ENCODE measurements around the gene TAF4B. TPM values are rescaled to one million over a fixed set of nuclear protein-coding genes. Genes with fewer than 3 reads are reported as not detected.
"Not testable (repeated sequence)": the region's sequence is repeated elsewhere in the genome, so short reads cannot be mapped to it uniquely, and the experiment has no call there.

The TAF4B gene
- total and polyA plus RNA-seq, 2 experiments from 2014 or later = 1.1 to 1.5 TPM

DNA sequence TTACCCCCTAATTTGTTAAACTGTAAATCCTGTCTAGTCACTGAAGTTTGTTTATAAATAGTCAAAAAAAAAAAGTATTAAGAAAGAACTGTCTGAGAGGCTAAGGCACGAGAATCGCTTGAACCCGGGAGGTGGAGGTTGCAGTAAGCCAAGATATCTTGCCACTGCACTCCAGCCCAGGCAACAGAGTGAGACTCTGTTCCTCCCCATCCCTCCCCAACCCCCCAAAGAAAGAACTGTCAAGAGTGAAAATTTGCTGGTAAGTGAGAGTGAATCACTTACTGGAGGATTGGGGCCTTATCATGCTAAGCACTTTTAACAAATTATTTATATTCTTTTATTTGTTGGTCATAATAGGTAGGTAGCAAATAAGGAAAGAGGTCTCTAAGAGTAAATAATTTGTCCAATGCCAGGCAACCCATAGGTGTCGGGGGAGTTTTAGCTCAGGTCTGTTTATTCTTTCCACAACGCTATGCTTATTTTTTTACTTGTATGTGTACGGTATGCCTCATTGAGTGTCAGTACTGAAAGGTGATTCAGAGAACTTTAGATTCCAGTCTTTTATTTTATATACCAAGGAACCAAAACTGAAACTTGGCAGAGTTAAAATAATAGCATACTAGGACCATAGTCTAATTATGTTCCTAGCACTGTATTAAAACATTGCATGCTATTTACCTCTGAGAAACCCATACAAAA, 2.5 kb downstream of the TAF4B start:
- TF ChIP-seq EZH2phosphoT487 (IDR thresholded peaks at IDR 0.05; ENCODE audit: insufficient read depth, low read depth) = no peak
- no peak for TF ChIP-seq EZH2 (IDR thresholded peaks at IDR 0.05; ENCODE audit: insufficient read depth, poor library complexity, severe bottlenecking)
- Histone ChIP-seq H3K9me2 (ENCODE audit: insufficient read depth) (no peaks in the 10 kb centered on the region), H3K27ac (no peak overlapping the region), H2AFZ (no peak overlapping the region), H3K27me3 (replicated peaks; ENCODE audit: insufficient read depth) (no peaks in the 10 kb centered on the region), H3K36me3 (ENCODE audit: low read depth) (no peaks in the 10 kb centered on the region), H3F3A (ENCODE audit: insufficient read depth) (no peaks in the 10 kb centered on the region), H3K79me2 (ENCODE audit: insufficient read depth) (0 out of 2 replicates have a peak, but pooled peaks cover 4% of the 10 kb centered on the region), H4K20me1 (ENCODE audit: insufficient read depth) (no peaks in the 10 kb centered on the region), H3K9me3 (ENCODE audit: low read depth) (no peaks in the 10 kb centered on the region), H3K4me1 (ENCODE audit: insufficient read depth) (peaks cover 12% of the 10 kb centered on the region; the same call in 1 of the 2 replicates), H3K4me2 (ENCODE audit: unreplicated experiment) (no peak overlapping the region), H3K4me3 (no peak overlapping the region), H3K9ac (no peak overlapping the region)
- DNase-seq = no peak
- in situ Hi-C loops (cut with MboI) = no loop called here
- WGBS, 2 experiments (ENCODE audit: low coverage in 1 of 2, low lambda C conversion rate in 2 of 2, missing lambda C conversion rate in 2 of 2) = 92% methylated on average over 6 of the region's 6 CpGs

- 0 out of 2 replicates have a peak, but pooled peaks cover 4% of the 10 kb centered on the region for H3K79me2 ChIP-seq (ENCODE audit: insufficient read depth)
- no peak overlapping the region for H3K4me3 ChIP-seq
- no peak for DNase-seq
- no peak overlapping the region for H3K4me2 ChIP-seq (ENCODE audit: unreplicated experiment)
- H3K27me3 ChIP-seq (replicated peaks; ENCODE audit: insufficient read depth) = no peaks in the 10 kb centered on the region
- no peaks in the 10 kb centered on the region for H4K20me1 ChIP-seq (ENCODE audit: insufficient read depth)
- 93 to 96% methylated on average over 8 of the region's 8 CpGs for WGBS, 2 experiments (ENCODE audit: low coverage in 1 of 2, low lambda C conversion rate in 2 of 2, missing lambda C conversion rate in 2 of 2)
- H3K27ac ChIP-seq = no peak overlapping the region
- H2AFZ ChIP-seq = no peak overlapping the region
- no peak for TF ChIP-seq EZH2 (IDR thresholded peaks at IDR 0.05; ENCODE audit: insufficient read depth, poor library complexity, severe bottlenecking)
- no peak for TF ChIP-seq EZH2phosphoT487 (IDR thresholded peaks at IDR 0.05; ENCODE audit: insufficient read depth, low read depth)
- H3K4me1 ChIP-seq (ENCODE audit: insufficient read depth) = peaks cover 12% of the 10 kb centered on the region; the same call in 1 of the 2 replicates
- in situ Hi-C loops (cut with MboI) = no loop called here
- H3K9me3 ChIP-seq (ENCODE audit: low read depth) = no peaks in the 10 kb centered on the region
- no peaks in the 10 kb centered on the region for H3K9me2 ChIP-seq (ENCODE audit: insufficient read depth)
- H3K9ac ChIP-seq = no peak overlapping the region
- no peaks in the 10 kb centered on the region for H3F3A ChIP-seq (ENCODE audit: insufficient read depth)
- H3K36me3 ChIP-seq (ENCODE audit: low read depth) = no peaks in the 10 kb centered on the region
Measured at GRCh38 chr18:26230497-26230896, 4.3 kb downstream of the TAF4B start.

DNA sequence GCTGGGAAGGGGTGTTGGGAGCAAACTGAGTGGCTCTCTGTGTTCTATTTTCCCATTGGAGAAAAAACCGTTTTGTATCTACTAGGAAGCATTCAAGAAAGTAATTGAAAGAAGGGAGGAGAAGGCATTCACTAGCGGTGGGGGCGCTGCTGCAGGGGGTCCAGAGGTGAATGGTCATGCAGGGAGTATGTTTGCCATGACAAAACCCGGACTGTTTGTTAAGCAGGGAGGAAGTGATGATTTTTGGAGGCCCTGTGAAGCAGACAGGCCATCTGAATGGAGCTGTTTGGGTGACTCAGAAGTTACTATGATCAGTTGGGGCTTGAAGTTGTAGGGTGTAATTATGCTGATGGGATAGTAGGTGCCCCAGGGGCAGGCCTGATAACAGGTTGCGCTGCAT, 7.0 kb downstream of the TAF4B start:
- in situ Hi-C loops (cut with MboI) = no loop called here
- Histone ChIP-seq H3K27ac (no peak overlapping the region), H3K9me2 (ENCODE audit: insufficient read depth) (no peaks in the 10 kb centered on the region), H3K4me2 (ENCODE audit: unreplicated experiment) (no peak overlapping the region), H2AFZ (no peak overlapping the region), H3K36me3 (ENCODE audit: low read depth) (no peaks in the 10 kb centered on the region), H3K27me3 (replicated peaks; ENCODE audit: insufficient read depth) (no peaks in the 10 kb centered on the region), H3K9ac (no peak overlapping the region), H3K79me2 (ENCODE audit: insufficient read depth) (0 out of 2 replicates have a peak, but pooled peaks cover 4% of the 10 kb centered on the region), H3K4me1 (ENCODE audit: insufficient read depth) (no peaks in the 10 kb centered on the region), H3F3A (ENCODE audit: insufficient read depth) (no peaks in the 10 kb centered on the region), H4K20me1 (ENCODE audit: insufficient read depth) (no peaks in the 10 kb centered on the region), H3K9me3 (ENCODE audit: low read depth) (no peaks in the 10 kb centered on the region), H3K4me3 (no peak overlapping the region)
- WGBS, 2 experiments (ENCODE audit: low coverage in 1 of 2, low lambda C conversion rate in 2 of 2, missing lambda C conversion rate in 2 of 2) = 51 to 63% methylated on average over 5 of the region's 5 CpGs
- no peak for TF ChIP-seq EZH2phosphoT487 (IDR thresholded peaks at IDR 0.05; ENCODE audit: insufficient read depth, low read depth)
- TF ChIP-seq EZH2 (IDR thresholded peaks at IDR 0.05; ENCODE audit: insufficient read depth, poor library complexity, severe bottlenecking) = no peak
- no peak for DNase-seq

DNA sequence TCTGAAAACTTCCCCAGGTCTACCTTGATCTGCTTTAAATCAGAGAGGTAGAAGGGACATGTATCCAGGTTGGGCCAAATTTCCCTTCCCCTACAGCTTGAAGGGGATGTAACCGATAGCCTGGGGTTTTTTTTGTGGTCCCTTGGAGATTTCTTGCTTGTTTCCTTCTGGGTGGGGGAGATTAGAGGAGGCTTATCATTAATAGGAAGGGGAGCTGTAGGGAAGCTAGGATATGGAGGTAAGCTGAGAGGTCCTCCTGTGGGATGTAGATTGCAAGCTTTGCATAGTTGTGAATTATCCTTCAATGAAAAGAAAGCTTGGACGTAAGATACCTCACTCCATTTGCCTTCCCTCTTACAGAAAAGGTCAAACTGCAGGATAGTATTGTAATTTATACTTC, 11.1 kb downstream of the TAF4B start:
- WGBS, 2 experiments (ENCODE audit: low coverage in 1 of 2, low lambda C conversion rate in 2 of 2, missing lambda C conversion rate in 2 of 2) = 80 to 85% methylated on average over 2 of the region's 2 CpGs
- H3F3A ChIP-seq (ENCODE audit: insufficient read depth); H3K4me3 ChIP-seq; H3K4me2 ChIP-seq (ENCODE audit: unreplicated experiment); H3K36me3 ChIP-seq (ENCODE audit: low read depth); H4K20me1 ChIP-seq (ENCODE audit: insufficient read depth); H3K4me1 ChIP-seq (ENCODE audit: insufficient read depth); H3K9ac ChIP-seq; DNase-seq; H3K9me2 ChIP-seq (ENCODE audit: insufficient read depth); H3K9me3 ChIP-seq (ENCODE audit: low read depth); H3K79me2 ChIP-seq (ENCODE audit: insufficient read depth); H2AFZ ChIP-seq; H3K27ac ChIP-seq; in situ Hi-C loops (cut with MboI); H3K27me3 ChIP-seq (replicated peaks; ENCODE audit: insufficient read depth): not testable (repeated sequence)

GRCh38 chr18:26238718-26239117, 12.5 kb downstream of the TAF4B start:
- H3K79me2 ChIP-seq (ENCODE audit: insufficient read depth); H3K9me2 ChIP-seq (ENCODE audit: insufficient read depth); H3K4me1 ChIP-seq (ENCODE audit: insufficient read depth); H3K4me3 ChIP-seq; H4K20me1 ChIP-seq (ENCODE audit: insufficient read depth); H3K4me2 ChIP-seq (ENCODE audit: unreplicated experiment); H2AFZ ChIP-seq; H3K9ac ChIP-seq; H3F3A ChIP-seq (ENCODE audit: insufficient read depth); DNase-seq; H3K27me3 ChIP-seq (replicated peaks; ENCODE audit: insufficient read depth); in situ Hi-C loops (cut with MboI); H3K36me3 ChIP-seq (ENCODE audit: low read depth); H3K9me3 ChIP-seq (ENCODE audit: low read depth); H3K27ac ChIP-seq: not testable (repeated sequence)
- 67 to 88% methylated on average over 3 to 4 of the region's 4 CpGs for WGBS, 2 experiments (ENCODE audit: low coverage in 1 of 2, low lambda C conversion rate in 2 of 2, missing lambda C conversion rate in 2 of 2)

- H2AFZ ChIP-seq; H3K79me2 ChIP-seq (ENCODE audit: insufficient read depth); H3K9ac ChIP-seq; H3K9me2 ChIP-seq (ENCODE audit: insufficient read depth); H4K20me1 ChIP-seq (ENCODE audit: insufficient read depth); H3K4me2 ChIP-seq (ENCODE audit: unreplicated experiment); H3K27ac ChIP-seq; H3K27me3 ChIP-seq (replicated peaks; ENCODE audit: insufficient read depth); H3K4me3 ChIP-seq; H3K36me3 ChIP-seq (ENCODE audit: low read depth); H3K4me1 ChIP-seq (ENCODE audit: insufficient read depth); DNase-seq; H3F3A ChIP-seq (ENCODE audit: insufficient read depth); H3K9me3 ChIP-seq (ENCODE audit: low read depth); in situ Hi-C loops (cut with MboI): not testable (repeated sequence)
- 53 to 61% methylated on average over 3 to 4 of the region's 4 CpGs for WGBS, 2 experiments (ENCODE audit: low coverage in 1 of 2, low lambda C conversion rate in 2 of 2, missing lambda C conversion rate in 2 of 2)
Measured at GRCh38 chr18:26242392-26242791, 16.1 kb downstream of the TAF4B start.

DNA sequence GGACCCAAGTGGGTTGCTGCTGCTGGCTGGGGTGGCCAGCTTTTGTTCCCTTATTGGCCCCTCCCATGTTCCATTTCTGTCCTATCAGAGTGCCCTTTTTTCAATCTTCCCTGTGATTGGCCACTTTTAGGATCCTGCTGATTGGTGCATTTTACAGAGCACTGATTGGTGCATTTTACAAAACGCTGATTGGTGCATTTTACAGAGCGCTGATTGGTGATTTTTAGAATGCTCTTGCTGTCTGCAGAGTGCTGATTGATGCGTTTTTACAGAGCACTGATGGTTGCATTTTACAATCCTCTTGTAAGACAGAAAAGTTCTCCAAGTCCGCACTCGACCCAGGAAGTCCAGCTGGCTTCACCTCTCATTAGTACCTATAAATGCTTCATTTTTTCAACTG, 19.2 kb downstream of the TAF4B start:
- in situ Hi-C loops (cut with MboI); H3K36me3 ChIP-seq (ENCODE audit: low read depth); H3K9me3 ChIP-seq (ENCODE audit: low read depth); H3F3A ChIP-seq (ENCODE audit: insufficient read depth); H3K79me2 ChIP-seq (ENCODE audit: insufficient read depth); H4K20me1 ChIP-seq (ENCODE audit: insufficient read depth); DNase-seq; H3K4me1 ChIP-seq (ENCODE audit: insufficient read depth); H3K9ac ChIP-seq; H3K9me2 ChIP-seq (ENCODE audit: insufficient read depth); H3K27me3 ChIP-seq (replicated peaks; ENCODE audit: insufficient read depth); H3K4me3 ChIP-seq; H3K27ac ChIP-seq; H3K4me2 ChIP-seq (ENCODE audit: unreplicated experiment); H2AFZ ChIP-seq: not testable (repeated sequence)
- 66 to 71% methylated on average over 5 of the region's 5 CpGs for WGBS, 2 experiments (ENCODE audit: low coverage in 1 of 2, low lambda C conversion rate in 2 of 2, missing lambda C conversion rate in 2 of 2)
